Measurements from ENCODE around the gene WHRN.

DNA sequence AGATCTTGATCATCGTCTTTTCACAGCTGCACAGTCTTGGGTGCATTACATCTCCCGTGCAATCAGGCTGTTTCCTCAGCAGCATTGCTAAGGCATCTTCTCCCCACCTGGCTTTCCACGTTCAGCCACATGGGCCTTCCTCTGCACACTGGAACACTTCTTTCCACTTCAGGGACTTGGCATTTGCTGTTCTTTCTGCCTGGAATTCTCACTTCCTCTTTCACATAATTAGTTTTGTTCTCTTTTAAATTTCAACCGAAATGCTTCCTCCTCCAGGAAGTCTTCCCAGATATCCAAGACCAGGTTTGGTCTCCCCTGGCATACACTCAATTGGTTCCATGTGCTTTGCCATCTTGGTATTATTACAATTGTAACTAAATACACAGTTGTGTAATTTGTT is 43.8 kb downstream of the WHRN start:
- no peak for TF ChIP-seq YY1 (IDR thresholded peaks at IDR 0.05; ENCODE audit: insufficient read depth, insufficient replicate concordance, low read depth, low read length)
- no peak for TF ChIP-seq HCFC1 (IDR thresholded peaks at IDR 0.05; ENCODE audit: low read depth, low read length)
- TF ChIP-seq, protein P1, sequence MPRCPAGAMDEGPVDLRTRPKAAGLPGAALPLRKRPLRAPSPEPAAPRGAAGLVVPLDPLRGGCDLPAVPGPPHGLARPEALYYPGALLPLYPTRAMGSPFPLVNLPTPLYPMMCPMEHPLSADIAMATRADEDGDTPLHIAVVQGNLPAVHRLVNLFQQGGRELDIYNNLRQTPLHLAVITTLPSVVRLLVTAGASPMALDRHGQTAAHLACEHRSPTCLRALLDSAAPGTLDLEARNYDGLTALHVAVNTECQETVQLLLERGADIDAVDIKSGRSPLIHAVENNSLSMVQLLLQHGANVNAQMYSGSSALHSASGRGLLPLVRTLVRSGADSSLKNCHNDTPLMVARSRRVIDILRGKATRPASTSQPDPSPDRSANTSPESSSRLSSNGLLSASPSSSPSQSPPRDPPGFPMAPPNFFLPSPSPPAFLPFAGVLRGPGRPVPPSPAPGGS (CRISPR knock-in tag; IDR thresholded peaks at IDR 0.05) = no peak
- no peak for TF ChIP-seq ZNF761 (CRISPR knock-in tag; conservative IDR thresholded peaks at IDR 0.05)
- no peak for TF ChIP-seq ZSCAN29 (CRISPR knock-in tag; conservative IDR thresholded peaks at IDR 0.05)
- TF ChIP-seq, protein P2, sequence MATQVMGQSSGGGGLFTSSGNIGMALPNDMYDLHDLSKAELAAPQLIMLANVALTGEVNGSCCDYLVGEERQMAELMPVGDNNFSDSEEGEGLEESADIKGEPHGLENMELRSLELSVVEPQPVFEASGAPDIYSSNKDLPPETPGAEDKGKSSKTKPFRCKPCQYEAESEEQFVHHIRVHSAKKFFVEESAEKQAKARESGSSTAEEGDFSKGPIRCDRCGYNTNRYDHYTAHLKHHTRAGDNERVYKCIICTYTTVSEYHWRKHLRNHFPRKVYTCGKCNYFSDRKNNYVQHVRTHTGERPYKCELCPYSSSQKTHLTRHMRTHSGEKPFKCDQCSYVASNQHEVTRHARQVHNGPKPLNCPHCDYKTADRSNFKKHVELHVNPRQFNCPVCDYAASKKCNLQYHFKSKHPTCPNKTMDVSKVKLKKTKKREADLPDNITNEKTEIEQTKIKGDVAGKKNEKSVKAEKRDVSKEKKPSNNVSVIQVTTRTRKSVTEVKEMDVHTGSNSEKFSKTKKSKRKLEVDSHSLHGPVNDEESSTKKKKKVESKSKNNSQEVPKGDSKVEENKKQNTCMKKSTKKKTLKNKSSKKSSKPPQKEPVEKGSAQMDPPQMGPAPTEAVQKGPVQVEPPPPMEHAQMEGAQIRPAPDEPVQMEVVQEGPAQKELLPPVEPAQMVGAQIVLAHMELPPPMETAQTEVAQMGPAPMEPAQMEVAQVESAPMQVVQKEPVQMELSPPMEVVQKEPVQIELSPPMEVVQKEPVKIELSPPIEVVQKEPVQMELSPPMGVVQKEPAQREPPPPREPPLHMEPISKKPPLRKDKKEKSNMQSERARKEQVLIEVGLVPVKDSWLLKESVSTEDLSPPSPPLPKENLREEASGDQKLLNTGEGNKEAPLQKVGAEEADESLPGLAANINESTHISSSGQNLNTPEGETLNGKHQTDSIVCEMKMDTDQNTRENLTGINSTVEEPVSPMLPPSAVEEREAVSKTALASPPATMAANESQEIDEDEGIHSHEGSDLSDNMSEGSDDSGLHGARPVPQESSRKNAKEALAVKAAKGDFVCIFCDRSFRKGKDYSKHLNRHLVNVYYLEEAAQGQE (IDR thresholded peaks at IDR 0.05; ENCODE audit: borderline replicate concordance in 1 of 2, low read depth in 1 of 2, low read length in 2 of 2) = no peak
- TF ChIP-seq MAZ (IDR thresholded peaks at IDR 0.05; ENCODE audit: borderline replicate concordance, low read depth, low read length) = no peak
- TF ChIP-seq MAZ (CRISPR knock-in tag; IDR thresholded peaks at IDR 0.05; ENCODE audit: low read depth) = no peak

Data from HepG2 (cell line).